Lung (tissue), 12 donors: Measurements from ENCODE around the gene ELOF1. TPM values are rescaled to one million over a fixed set of nuclear protein-coding genes. Genes with fewer than 3 reads are reported as not detected.
A peak's percentile ranks its signal among the peaks of the same experiment; 100 is the strongest.

ENCODE experiments used
- ATAC-seq: fragments of 200-7000 bp; cut with Tn5 transposase; one replicate; pipeline ENCODE4 v1.9.1; 2020; ENCODE audit warnings: moderate number of reproducible peaks; ENCODE audit not compliant: insufficient read depth, low FRiP score
- DNase-seq, 3 donors: peaks; one replicate each; pipeline ENCODE4 v3.0.0-alpha.2; 2013 to 2017
- H3K27ac ChIP-seq, 2 donors: one replicate each; pipeline ENCODE4 v1.5.1; 2013; ENCODE audit warnings: mild to moderate bottlenecking in 2 of 2, moderate library complexity in 2 of 2, control low read depth in 1 of 2, inconsistent platforms in 1 of 2, low read depth in 1 of 2, low read length in 1 of 2
- H3K27me3 ChIP-seq, 3 donors: one replicate each; pipeline ENCODE4 v1.5.1; 2013; ENCODE audit warnings: low read length in 2 of 3; ENCODE audit not compliant: control insufficient read depth in 3 of 3, insufficient read depth in 3 of 3
- H3K36me3 ChIP-seq, 4 donors: one replicate each; pipeline ENCODE4 v1.5.1; 2013; ENCODE audit warnings: low read length in 4 of 4, mild to moderate bottlenecking in 1 of 4, moderate library complexity in 1 of 4; ENCODE audit not compliant: control insufficient read depth in 4 of 4, insufficient read depth in 4 of 4
- H3K4me1 ChIP-seq, 5 donors: one replicate each; pipeline ENCODE4 v1.5.1; 2013; ENCODE audit warnings: low read length in 5 of 5, mild to moderate bottlenecking in 2 of 5, moderate library complexity in 1 of 5; ENCODE audit not compliant: control insufficient read depth in 5 of 5, insufficient read depth in 5 of 5
- H3K4me3 ChIP-seq: one replicate; pipeline ENCODE4 v1.5.1; 2013; ENCODE audit warnings: mild to moderate bottlenecking, control low read depth, moderate library complexity
- H3K9ac ChIP-seq, 2 donors: one replicate each; pipeline ENCODE4 v1.5.1; 2013; ENCODE audit warnings: low read length in 2 of 2, control low read depth in 1 of 2; ENCODE audit not compliant: insufficient read depth in 1 of 2
- H3K9me3 ChIP-seq, 4 donors: one replicate each; pipeline ENCODE4 v1.5.1; 2013; ENCODE audit warnings: low read length in 3 of 4, mild to moderate bottlenecking in 1 of 4, moderate library complexity in 1 of 4; ENCODE audit not compliant: control insufficient read depth in 4 of 4, insufficient read depth in 3 of 4
- WGBS, 2 donors: extraction: QIAGEN DNeasy Blood & Tissue Kit; methylation state at CpG; one replicate each; pipeline ENCODE4 v1.1.7; 2013; 5-methylcytosine and 5-hydroxymethylcytosine counted together
- polyA plus RNA-seq, 2 donors: library from polyadenylated mRNA; stranded (reverse); fragments of 200-250 nt; gene quantifications; one replicate each; pipeline ENCODE4 v1.2.1, GENCODE V29; 2013
- total RNA-seq, 2 donors: library from RNA; depleted of rRNA in 1 of 2; stranded (reverse); fragments of >200 nt in 1 of 2; gene quantifications; one replicate each; pipeline ENCODE4 v1.2.1, GENCODE V29; 2014 to 2021
- TF ChIP-seq, protein P1 (sequence below): IDR thresholded peaks from 2 replicates; pipeline ENCODE4 v1.5.1; 2012; ENCODE audit warnings: mild to moderate bottlenecking; ENCODE audit errors: control extremely low read depth, extremely low read depth
- donor health status: control.
- donor health status: control.
- donor health status: Bipolar disorder and iron deficiency.
- donor health status: healthy.
- donor health status: DM: yes; HTN: yes; CAD: no.

The ELOF1 gene
- total and polyA plus RNA-seq, 4 donors = 19.2 to 82.8 (median 60.5) TPM

DNA sequence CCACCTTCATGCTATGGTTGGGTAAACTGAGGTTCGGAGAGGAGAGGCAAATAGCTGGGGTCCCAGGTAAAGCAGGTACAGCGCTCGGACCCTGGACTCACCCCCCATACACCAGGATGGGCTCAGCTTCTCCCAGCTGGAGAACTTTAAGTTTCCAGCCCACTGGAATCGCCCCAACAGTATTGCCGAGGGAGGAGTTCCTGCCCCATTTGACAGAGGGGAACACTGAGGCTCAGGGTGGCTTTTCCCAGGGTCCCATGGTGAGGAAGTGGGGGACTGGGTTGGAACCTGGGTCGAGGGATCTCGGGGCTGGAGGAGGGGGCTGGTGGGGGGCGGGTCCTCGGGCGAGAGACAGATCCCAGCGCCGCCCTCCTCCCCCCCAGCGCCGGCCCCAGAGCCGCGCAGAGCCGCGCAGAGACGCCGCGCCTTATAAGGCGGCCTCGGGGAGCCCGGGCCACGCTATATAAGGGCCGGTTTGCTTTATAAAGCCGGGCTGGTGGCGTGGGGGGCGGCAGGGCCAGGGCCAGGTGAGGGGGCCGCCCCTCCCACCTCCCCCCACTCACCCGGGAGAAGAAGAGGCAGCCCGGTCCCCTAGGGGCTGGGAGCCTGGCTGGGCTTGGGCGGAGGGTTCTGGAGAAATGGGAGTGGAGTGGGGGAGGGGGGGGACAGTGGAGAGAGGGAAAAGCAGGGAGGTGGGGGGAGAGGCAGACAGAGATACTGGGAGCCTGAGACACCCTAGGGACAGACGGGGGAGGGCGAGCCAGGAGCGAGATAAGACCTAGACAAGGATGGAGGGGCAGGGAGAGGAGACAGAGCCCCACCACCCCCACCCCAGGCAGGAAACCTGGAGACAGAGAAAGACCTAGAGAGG is 19.3 kb downstream of the ELOF1 start:
- TF ChIP-seq, protein P1, sequence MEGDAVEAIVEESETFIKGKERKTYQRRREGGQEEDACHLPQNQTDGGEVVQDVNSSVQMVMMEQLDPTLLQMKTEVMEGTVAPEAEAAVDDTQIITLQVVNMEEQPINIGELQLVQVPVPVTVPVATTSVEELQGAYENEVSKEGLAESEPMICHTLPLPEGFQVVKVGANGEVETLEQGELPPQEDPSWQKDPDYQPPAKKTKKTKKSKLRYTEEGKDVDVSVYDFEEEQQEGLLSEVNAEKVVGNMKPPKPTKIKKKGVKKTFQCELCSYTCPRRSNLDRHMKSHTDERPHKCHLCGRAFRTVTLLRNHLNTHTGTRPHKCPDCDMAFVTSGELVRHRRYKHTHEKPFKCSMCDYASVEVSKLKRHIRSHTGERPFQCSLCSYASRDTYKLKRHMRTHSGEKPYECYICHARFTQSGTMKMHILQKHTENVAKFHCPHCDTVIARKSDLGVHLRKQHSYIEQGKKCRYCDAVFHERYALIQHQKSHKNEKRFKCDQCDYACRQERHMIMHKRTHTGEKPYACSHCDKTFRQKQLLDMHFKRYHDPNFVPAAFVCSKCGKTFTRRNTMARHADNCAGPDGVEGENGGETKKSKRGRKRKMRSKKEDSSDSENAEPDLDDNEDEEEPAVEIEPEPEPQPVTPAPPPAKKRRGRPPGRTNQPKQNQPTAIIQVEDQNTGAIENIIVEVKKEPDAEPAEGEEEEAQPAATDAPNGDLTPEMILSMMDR = no peak
- peak overlapping the region in 1 of 2 donors; percentile 32 for H3K9ac ChIP-seq
- peaks cover 0 to 13% (median 4%) of the 10 kb centered on the region in 5 donors for H3K4me1 ChIP-seq
- H3K27me3 ChIP-seq = peaks cover 0 to 8% (median 6%) of the 10 kb centered on the region in 3 donors
- no peaks in the 10 kb centered on the region for H3K36me3 ChIP-seq
- DNase-seq (peak in 2 of 3 donors; percentile 26 to 37), ATAC-seq (no peak)
- no peaks in the 10 kb centered on the region for H3K9me3 ChIP-seq
- peak overlapping the region; percentile 44 to 86 for H3K27ac ChIP-seq
- WGBS, 2 donors = 14 to 16% methylated on average over 29 to 36 of the region's 36 CpGs
- peak overlapping the region; percentile 28 for H3K4me3 ChIP-seq

DNA sequence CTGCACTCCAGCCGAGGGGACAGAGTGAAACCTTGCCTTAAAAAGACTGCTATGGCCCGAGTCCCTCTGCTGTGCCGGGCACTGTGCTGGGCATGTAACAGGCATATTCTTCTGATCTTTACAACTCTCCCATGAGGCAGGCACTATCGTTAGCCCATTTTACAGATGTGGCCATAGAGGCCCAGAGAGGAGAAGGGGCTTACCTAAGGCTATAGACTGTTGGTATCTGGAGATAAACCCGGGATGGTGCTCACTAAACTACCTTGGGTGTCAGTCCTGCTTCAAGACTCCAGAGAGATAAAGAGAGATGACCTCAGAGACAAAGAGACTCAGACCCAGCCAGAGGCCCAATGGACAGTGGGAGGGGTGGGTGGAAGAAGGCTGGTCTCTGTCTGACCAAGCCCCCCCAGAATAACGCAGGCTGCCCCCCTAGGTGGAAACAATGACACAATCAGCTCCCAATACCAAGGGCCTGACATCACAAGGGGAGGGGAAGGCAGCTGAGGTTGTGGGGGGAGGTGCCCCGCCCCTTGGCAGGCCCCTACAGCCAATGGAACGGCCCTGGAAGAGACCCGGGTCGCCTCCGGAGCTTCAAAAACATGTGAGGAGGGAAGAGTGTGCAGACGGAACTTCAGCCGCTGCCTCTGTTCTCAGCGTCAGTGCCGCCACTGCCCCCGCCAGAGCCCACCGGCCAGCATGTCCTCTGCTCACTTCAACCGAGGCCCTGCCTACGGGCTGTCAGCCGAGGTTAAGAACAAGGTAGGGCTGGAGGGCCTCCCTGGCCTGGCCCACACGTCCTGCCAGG is 20.6 kb downstream of the ELOF1 start, which contains the start of gene CNN1:
Gene CNN1, plus strand, starts transcription at position 620 of the 805 bp plus-strand sequence. Its CDS starts 77 bp downstream, at position 697.
- Histone ChIP-seq H3K9me3 (no peaks in the 10 kb centered on the region), H3K27ac (peak within 1 kb of the TSS; percentile 44 to 86), H3K36me3 (no peaks in the 10 kb centered on the region), H3K27me3 (peaks cover 0 to 8% (median 6%) of the 10 kb centered on the region in 3 donors), H3K4me1 (peaks cover 0 to 13% (median 4%) of the 10 kb centered on the region in 5 donors), H3K9ac (peak within 1 kb of the TSS in 1 of 2 donors; percentile 32), H3K4me3 (peak within 1 kb of the TSS; percentile 28)
- WGBS, 2 donors = 21 to 26% methylated on average over 21 of the region's 21 CpGs
- TF ChIP-seq, protein P1 = no peak
- DNase-seq (peak; percentile 69 to 78 (median 71)), ATAC-seq (no peak)

DNA sequence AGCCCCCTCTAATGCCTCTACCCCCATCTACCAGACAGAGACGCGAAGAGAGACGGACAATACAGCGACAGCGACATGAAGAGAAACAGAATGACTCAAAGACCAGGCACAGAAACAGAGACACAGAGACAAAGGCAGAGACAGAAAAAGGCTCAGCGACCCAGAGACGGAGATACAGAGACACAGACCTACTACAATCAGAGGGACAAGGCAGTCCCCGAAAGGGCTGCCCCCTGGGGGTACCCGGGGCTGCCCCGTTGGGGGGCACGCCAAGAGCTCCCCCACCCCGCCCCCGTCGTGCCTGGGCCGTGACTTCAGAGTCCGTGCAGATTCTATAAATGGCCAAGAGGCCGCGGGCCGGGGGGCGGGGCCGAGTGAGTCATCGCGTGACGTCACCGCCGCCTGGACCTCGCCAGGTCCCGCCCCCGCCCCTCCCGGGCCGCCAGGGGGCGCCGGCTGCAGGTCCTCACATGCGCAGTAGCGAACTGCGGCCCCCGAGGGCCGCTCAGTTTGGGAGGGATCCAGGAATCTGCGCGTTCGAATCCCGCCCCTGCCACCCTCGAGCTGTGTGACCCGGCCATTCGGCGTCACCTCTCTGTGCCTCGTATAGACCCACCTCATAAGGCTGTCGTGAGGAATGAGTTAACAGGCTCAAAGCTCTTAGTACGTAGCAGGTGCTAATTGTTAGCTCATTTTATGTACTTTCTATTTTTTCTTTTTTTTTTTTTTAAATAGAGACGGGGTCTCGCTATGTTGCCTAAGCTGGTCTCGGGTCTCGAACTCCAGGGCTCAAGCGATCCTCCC is 23.0 kb downstream of the ELOF1 start:
- H3K4me3 ChIP-seq = no peak overlapping the region
- H3K27ac ChIP-seq = peak overlapping the region; percentile 74 to 85
- ATAC-seq (peak; percentile 89), DNase-seq (peak; percentile 86 to 91 (median 87))
- peaks cover 0 to 13% (median 4%) of the 10 kb centered on the region in 5 donors for H3K4me1 ChIP-seq
- H3K27me3 ChIP-seq = peaks cover 0 to 8% (median 6%) of the 10 kb centered on the region in 3 donors
- TF ChIP-seq, protein P1 = peak; percentile 47
- no peaks in the 10 kb centered on the region for H3K36me3 ChIP-seq
- peak overlapping the region; percentile 67 to 80 for H3K9ac ChIP-seq
- no peaks in the 10 kb centered on the region for H3K9me3 ChIP-seq
- WGBS, 2 donors = 14 to 16% methylated on average over 54 of the region's 54 CpGs
